Activated naive CD4-positive, alpha-beta T cell treated with anti-CD3 and anti-CD28 coated beads, Interleukin-2, amount 10 ng/mL, durations not matched to agents 7 days and 5 days (primary cell): ENCODE measurements around the gene ETFDH.
"Not testable (repeated sequence)": the region's sequence is repeated elsewhere in the genome, so short reads cannot be mapped to it uniquely, and the experiment has no call there.

Experiments
- CTCF ChIA-PET: fragments of 350-600 bp; sonication (Branson Sonifier 250); formaldehyde crosslinking; loops from one replicate; lab custom pipeline; 2021; ENCODE audit warnings: antibody characterized with exemption; lab: Charles Lee
- DNase-seq: peaks from one replicate; pipeline ENCODE4 v3.0.0-alpha.2; 2020
- H3K27ac Mint-ChIP-seq: one replicate; pipeline ENCODE4 v1.8.0; 2021; ENCODE audit warnings: mild to moderate bottlenecking, moderate library complexity, mixed read lengths
- H3K27me3 Mint-ChIP-seq: one replicate; pipeline ENCODE4 v1.8.0; 2021; ENCODE audit warnings: mild to moderate bottlenecking, mixed read lengths
- H3K36me3 Mint-ChIP-seq: one replicate; pipeline ENCODE4 v1.8.0; 2021; ENCODE audit warnings: mixed read lengths
- H3K4me1 Mint-ChIP-seq: one replicate; pipeline ENCODE4 v1.8.0; 2021; ENCODE audit warnings: mixed read lengths
- H3K4me3 Mint-ChIP-seq: one replicate; pipeline ENCODE4 v1.8.0; 2021; ENCODE audit warnings: mild to moderate bottlenecking, moderate library complexity, mixed read lengths
- H3K9me3 Mint-ChIP-seq: one replicate; pipeline ENCODE4 v1.8.0; 2021; ENCODE audit warnings: mixed read lengths

The ETFDH gene

DNA sequence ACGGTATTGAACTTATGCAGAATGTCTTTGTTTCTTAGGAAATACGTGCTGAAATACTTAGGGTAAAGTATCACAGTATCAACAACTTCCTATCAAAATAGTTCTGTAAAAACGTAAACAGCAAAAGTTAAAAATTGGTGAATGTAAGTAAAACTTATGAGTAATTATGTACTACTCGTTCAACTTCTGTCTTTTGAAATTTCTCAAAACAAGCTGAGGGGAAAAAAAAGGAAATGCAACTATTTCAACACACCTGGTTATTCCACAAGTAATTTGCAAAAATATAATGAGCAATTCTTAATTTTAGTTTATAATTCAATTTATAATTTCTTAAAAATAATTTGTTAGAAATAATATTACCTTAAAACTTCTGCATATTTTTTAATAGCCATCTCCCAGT is 42.8 kb downstream of the ETFDH start:
- Mint-ChIP-seq H3K27ac (no peak overlapping the region), H3K4me1 (peaks cover 9% of the 10 kb centered on the region), H3K36me3 (peaks cover 80% of the 10 kb centered on the region), H3K4me3 (no peak overlapping the region), H3K9me3 (no peaks in the 10 kb centered on the region), H3K27me3 (no peaks in the 10 kb centered on the region)
- DNase-seq: no peak
- CTCF ChIA-PET: no interaction called here

DNA sequence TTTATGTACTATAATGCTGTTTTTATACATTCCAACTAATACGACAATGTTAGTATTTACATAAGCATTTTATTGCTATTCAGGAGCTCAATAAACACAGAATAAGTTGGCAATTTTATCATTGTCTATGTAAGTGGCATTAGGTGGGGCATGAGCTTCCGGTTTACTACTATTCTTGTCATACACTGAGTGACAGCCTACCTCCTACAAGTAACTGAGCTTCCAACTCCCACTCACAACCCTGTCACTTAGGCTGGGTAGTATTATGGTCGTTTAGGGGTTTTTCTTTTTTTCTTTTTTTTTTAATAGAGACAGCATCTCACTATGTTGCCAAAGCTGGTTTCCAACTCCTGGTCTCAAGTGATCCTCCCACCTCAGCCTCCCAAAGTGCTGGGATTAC is 43.7 kb downstream of the ETFDH start:
- H3K27ac Mint-ChIP-seq: no peak overlapping the region

DNA sequence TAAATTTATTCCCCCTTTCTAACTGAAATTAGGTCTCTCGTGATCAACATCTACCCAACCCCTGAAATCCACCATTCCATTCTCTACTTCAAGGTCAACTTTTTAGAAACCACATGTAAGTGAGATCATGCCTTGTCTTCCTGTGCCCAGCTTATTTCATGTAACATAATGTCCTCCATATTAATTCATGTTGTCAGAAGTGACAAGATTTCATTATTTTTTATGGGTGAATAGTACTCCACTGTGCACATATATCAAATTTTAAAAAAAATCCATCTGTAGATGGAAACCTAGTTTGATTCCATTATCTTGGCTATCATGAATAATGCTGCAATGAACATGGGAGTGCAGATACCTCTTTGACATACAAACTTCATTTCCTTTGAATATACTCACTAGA is 49.6 kb downstream of the ETFDH start:
- Mint-ChIP-seq H3K36me3 (peaks cover 52% of the 10 kb centered on the region), H3K4me3 (peak overlapping the region; percentile 97), H3K9me3 (no peaks in the 10 kb centered on the region), H3K27me3 (no peaks in the 10 kb centered on the region), H3K4me1 (peaks cover 46% of the 10 kb centered on the region), H3K27ac (no peak overlapping the region)
- DNase-seq: no peak
- CTCF ChIA-PET: interaction anchor here (1.0 kb wide), 1 partner anchor 128 kb away, joined by 5 read pairs; no protein-coding TSS in a partner anchor

More for the DNA sequence above, 43.7 kb downstream of the ETFDH start:
- no peak overlapping the region for H3K4me3 Mint-ChIP-seq
- H3K4me1 Mint-ChIP-seq: peaks cover 13% of the 10 kb centered on the region
- H3K36me3 Mint-ChIP-seq: peaks cover 77% of the 10 kb centered on the region
- no peaks in the 10 kb centered on the region for H3K9me3 Mint-ChIP-seq
- H3K27me3 Mint-ChIP-seq: no peaks in the 10 kb centered on the region
- DNase-seq: no peak
- CTCF ChIA-PET: no interaction called here

DNA sequence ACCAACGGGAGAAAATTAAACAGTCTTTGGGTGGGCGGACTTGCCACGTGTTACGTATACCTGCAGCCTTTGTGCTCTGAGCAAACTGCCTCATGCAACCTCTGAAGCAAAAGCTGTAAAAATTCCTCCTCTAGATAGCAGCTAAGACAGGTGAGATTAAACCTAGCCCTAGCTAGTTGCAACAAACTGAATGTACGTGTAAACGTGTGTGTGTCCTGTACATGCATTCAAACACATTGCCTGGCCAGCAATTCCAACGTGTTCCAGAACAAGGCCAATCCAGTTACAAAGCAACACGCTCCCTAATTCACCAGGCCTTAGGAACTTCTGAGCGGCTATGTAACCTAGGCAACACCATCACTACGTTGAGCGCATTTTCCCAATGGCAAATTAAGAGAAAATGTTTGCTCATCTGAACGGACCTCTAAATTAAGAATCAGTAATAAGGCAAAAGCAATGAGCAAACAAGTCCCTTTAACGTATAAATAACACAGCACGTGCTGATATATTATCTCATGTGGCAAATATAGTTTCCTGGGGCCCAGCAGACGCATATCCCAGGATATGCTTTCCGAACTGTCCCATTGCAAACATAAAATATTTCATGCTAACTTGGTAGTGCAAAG is 50.3 kb downstream of the ETFDH start:
- DNase-seq: peak; percentile 21
- Mint-ChIP-seq H3K36me3 (peaks cover 47% of the 10 kb centered on the region), H3K4me3 (peak overlapping the region; percentile 97), H3K9me3 (no peaks in the 10 kb centered on the region), H3K4me1 (peaks cover 46% of the 10 kb centered on the region), H3K27ac (peak overlapping the region; percentile 98), H3K27me3 (no peaks in the 10 kb centered on the region)
- CTCF ChIA-PET: interaction anchor here (1.0 kb wide), 1 partner anchor 128 kb away, joined by 5 read pairs; no protein-coding TSS in a partner anchor

DNA sequence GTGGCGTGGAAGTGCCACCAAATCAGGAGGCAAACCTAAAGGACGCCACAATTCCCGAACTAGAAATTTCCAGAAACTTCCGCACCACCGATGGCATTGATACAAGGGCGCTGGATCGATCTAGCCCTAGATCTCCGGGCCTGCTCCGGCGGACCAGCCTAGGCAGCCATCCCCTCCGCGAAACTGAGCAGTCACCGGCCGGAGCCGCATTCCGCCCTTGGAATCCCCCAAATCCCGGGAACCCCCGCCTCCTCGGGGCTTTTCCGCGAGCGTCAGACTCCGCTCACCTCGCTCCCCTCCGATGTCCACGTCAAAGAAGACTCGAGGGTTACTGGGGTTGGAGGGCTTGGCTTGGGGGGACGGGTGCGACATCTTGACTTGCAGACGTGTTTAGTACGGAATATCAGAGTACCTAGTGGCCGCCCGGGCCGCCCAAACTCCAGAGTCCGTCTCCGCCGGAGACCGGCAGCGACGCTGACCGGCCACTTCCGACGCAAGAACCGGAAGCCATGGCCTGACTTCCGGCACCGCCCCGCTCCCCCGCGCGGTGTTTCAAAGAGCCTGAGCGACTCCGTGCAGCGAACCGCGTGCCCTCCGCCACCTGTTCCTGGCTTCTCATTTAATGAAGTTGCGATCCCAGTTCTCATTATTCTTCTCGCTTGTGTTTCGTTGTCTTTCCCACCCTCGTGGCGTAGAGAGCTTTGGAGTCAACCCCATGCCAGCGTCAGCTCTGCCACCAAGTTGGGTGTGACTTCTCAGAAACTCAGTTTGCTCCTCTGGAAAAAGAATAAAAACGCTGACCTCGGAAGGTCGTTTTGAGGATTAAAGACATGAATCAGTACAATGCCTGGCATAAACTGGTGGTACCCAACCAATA is 51.1 kb downstream of the ETFDH start, which contains the start of gene PPID:
TSS of gene PPID (minus strand) at position 480 of the 877 bp plus-strand sequence. CDS start at position 372, 108 bp downstream.
- CTCF ChIA-PET: interaction anchor here (1.0 to 1.9 kb wide), 3 partner anchors 122 to 129 kb away, joined by 4 to 10 read pairs (median 5); no protein-coding TSS in a partner anchor

DNA sequence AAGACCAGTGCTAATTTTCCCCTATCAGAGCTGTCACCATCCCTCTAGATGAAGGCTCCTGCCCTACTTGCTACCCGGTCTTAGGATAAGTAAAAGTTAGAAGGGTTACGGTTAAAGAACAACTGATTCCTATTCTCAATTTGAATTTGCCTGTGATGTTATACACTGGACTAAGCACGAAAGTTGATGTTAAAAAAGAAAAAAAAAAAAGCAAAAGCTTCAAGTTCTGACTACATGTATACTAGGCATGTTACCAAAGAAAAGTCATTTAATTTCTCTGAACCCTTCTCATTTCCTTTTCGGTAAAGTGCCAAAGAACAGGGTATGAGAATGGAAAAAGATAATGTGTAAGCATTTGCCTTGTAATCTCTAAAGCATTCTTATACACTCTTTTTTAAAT is 52.5 kb downstream of the ETFDH start:
- Mint-ChIP-seq H3K4me1 (peaks cover 52% of the 10 kb centered on the region), H3K4me3 (peak overlapping the region; percentile 54)
- DNase-seq: no peak

More for the DNA sequence above, 51.1 kb downstream of the ETFDH start, which contains the start of gene PPID:
- Mint-ChIP-seq H3K36me3 (peaks cover 39% of the 10 kb centered on the region), H3K27me3 (no peaks in the 10 kb centered on the region), H3K27ac (peak within 1 kb of the TSS; percentile 98), H3K9me3 (no peaks in the 10 kb centered on the region), H3K4me1 (peaks cover 46% of the 10 kb centered on the region), H3K4me3 (peak within 1 kb of the TSS; percentile 97)
- peak; percentile 88 for DNase-seq

DNA sequence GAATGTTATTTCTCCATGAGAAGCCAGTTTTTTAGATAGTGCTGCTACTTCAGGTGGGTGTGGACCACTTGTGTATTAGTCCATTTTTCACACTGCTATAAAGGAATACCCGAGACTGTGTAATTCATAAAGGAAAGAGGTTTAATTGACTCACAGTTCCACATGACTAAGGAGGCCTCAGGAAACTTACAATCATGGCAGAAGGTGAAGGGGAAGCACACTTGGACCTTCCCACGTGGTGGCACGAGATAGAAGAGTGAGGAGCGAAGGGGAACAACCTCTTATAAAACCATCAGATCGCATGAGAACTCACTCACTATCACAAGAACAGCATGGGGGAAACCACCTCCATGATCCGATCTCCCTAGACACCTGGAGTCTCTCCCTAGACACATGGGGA is 54.5 kb downstream of the ETFDH start:
- CTCF ChIA-PET: interaction anchor here (1.8 to 2.4 kb wide), 2 partner anchors 42 to 125 kb away, joined by 5 to 8 read pairs; partner anchors contain the start of gene FNIP2
- peaks cover 9% of the 10 kb centered on the region for H3K36me3 Mint-ChIP-seq
- peaks cover 12% of the 10 kb centered on the region for H3K27me3 Mint-ChIP-seq
- no peak for DNase-seq
- peaks cover 40% of the 10 kb centered on the region for H3K4me1 Mint-ChIP-seq
- H3K4me3 Mint-ChIP-seq: no peak overlapping the region
- H3K27ac Mint-ChIP-seq: no peak overlapping the region
- H3K9me3 Mint-ChIP-seq: no peaks in the 10 kb centered on the region

More for the DNA sequence above, 52.5 kb downstream of the ETFDH start:
- H3K27me3 Mint-ChIP-seq: peaks cover 6% of the 10 kb centered on the region
- no peaks in the 10 kb centered on the region for H3K9me3 Mint-ChIP-seq
- H3K36me3 Mint-ChIP-seq: peaks cover 25% of the 10 kb centered on the region
- CTCF ChIA-PET: interaction anchor here (1.0 to 1.9 kb wide), 4 partner anchors 121 to 494 kb away, joined by 3 to 10 read pairs (median 4); no protein-coding TSS in a partner anchor
- H3K27ac Mint-ChIP-seq: peak overlapping the region; percentile 98

DNA sequence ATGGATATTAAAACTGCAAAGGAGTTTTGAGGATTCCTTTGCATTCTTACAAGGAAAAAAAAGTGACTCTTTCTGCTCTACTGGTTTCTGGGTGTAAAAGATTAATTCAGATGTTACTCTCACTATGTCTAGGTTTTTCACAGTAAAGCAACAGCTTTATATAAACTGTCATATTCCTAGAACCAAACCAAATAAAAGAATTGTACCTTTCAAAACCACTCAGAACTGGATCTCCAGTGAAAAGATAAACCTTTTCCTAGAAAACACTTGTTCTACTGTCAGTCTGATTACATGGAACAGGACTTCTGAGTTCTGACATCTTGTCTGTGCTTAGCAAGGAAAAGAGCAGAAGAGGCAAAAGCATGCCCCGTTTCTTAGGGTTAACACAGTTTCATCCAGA is 56.1 kb downstream of the ETFDH start:
- CTCF ChIA-PET: interaction anchor here (1.0 to 2.4 kb wide), 3 partner anchors 40 to 123 kb away, joined by 3 to 8 read pairs (median 5); partner anchors contain the start of gene FNIP2
- no peaks in the 10 kb centered on the region for H3K9me3 Mint-ChIP-seq
- no peak overlapping the region for H3K4me3 Mint-ChIP-seq
- peaks cover 31% of the 10 kb centered on the region for H3K4me1 Mint-ChIP-seq
- peaks cover 22% of the 10 kb centered on the region for H3K27me3 Mint-ChIP-seq
- H3K36me3 Mint-ChIP-seq: no peaks in the 10 kb centered on the region
- DNase-seq: no peak
- no peak overlapping the region for H3K27ac Mint-ChIP-seq

DNA sequence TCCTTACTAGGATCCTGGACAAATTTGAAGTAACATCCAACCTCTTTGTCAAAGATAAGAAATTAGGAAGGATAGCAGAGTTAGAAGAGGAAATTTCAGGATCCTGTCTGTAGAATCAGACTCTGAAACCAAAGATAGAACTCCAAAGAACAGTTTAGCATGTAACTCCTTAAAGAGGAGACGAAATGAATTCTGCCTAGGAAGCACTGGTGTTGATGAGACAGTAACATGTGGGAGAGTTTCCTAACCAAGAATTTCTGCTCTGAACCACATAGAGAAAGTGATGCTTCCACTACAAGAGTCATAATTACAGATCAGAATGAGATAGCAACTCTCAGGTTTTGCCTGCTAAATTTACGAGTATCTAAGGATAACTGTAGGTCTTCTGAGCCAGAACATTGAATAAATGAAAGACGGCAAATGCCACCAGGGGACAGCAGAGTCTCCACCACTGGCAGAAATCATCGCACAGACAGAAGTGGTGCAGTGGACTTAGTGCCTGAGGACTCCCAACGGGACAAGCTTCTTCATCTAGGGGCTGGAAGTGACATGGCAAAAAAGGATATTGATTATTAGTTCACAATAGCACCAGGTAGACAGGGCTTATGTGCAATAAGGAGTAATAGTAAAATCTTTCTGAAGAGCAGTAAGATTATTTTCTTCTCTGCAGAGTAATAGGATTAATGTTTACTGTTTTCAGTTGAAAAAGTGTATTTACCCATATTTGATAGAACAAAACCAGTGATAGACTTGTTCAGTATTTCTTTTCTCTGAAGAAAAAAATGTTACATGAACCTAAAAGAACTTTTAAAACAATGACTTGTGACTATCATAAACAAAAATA is 57.8 kb downstream of the ETFDH start:
- Mint-ChIP-seq H3K9me3 (no peaks in the 10 kb centered on the region), H3K4me1 (peaks cover 16% of the 10 kb centered on the region), H3K27me3 (peaks cover 23% of the 10 kb centered on the region), H3K27ac (no peak overlapping the region), H3K36me3 (no peaks in the 10 kb centered on the region), H3K4me3 (no peak overlapping the region)
- CTCF ChIA-PET: interaction anchor here (0.6 to 2.0 kb wide), 4 partner anchors 31 to 131 kb away, joined by 3 to 19 read pairs (median 4); no protein-coding TSS in a partner anchor
- peak; percentile 66 for DNase-seq

DNA sequence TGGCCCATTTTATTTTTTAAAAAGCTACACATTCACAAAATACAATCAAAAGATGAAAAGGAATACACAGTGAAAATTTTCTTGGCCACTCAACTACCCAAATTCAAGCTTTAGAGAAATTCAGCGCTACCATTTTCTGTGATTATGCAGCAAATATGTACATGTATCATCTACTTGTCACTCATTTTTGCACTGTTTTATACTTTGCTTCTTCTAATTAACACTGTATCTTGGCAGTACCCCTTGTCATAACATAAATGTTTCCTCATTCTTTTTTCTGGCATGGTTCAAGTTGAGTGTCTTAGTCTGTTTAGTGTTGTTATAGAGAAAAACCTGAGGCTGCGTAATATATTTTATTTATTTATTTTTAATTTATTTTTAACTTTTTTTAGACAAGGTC is 66.8 kb downstream of the ETFDH start:
- no peak overlapping the region for H3K27ac Mint-ChIP-seq
- no peak for DNase-seq
- CTCF ChIA-PET: interaction anchor here (0.9 kb wide), 1 partner anchor 15 kb away, joined by 3 read pairs; no protein-coding TSS in a partner anchor
- H3K36me3 Mint-ChIP-seq: no peaks in the 10 kb centered on the region
- no peaks in the 10 kb centered on the region for H3K9me3 Mint-ChIP-seq
- no peak overlapping the region for H3K4me3 Mint-ChIP-seq
- peaks cover 8% of the 10 kb centered on the region for H3K27me3 Mint-ChIP-seq
- H3K4me1 Mint-ChIP-seq: no peaks in the 10 kb centered on the region

DNA sequence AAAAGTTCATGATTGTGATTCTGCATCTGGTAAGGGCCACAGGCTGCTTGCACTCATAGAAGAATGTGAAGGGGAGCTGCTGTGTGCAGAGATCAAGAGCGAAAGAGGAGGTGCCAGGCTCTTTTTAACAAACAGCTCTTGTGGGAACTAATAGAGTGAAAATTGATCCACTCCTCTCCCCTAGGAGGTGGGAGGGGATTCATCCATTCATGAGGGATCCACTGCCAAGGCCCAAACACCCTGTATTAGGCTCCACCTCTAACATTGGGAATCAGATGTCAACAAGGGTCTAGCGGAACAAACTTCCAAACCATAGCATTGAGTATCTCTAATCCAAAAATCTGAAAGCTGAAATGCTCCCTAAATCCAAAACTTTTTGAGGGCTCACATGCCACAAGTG is 67.5 kb downstream of the ETFDH start:
- Mint-ChIP-seq H3K4me3 (no peak overlapping the region), H3K27me3 (peaks cover 8% of the 10 kb centered on the region), H3K4me1 (no peaks in the 10 kb centered on the region), H3K27ac (no peak overlapping the region), H3K9me3 (no peaks in the 10 kb centered on the region), H3K36me3 (no peaks in the 10 kb centered on the region)
- CTCF ChIA-PET: no interaction called here
- no peak for DNase-seq

DNA sequence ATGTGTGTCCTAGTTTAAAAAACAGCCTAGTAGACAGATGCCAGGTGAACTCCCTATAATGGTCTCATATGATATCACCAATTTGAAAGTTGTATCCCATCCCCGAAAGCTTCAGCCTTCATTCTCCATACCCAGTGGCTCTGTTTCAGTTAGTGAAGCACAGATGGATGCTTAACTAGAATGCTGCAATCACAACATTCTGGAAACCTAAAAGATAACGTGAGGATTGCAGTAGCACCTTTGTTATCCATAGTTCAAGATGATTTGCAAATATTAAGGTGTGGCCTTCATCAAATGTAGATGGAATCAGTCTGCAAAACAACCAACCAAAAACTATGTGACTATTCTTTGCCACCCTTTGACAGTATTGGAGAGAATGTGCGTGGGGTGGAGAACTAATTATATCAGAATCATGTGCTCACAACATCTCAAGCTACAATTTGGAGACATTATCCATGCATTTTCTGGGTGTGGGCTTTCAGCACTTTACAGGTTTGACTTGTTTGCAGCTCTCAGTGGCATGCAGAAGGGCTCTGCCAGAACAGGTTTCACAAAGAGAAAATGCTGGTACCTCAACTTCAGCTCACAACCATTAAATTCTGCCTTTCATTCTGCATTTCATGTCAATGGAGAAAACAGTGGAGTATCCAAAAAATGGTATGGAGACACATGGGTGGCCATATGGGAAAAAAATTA is 69.4 kb downstream of the ETFDH start:
- Mint-ChIP-seq H3K27ac (no peak overlapping the region), H3K4me3 (no peak overlapping the region), H3K9me3 (no peaks in the 10 kb centered on the region), H3K36me3 (no peaks in the 10 kb centered on the region), H3K27me3 (peaks cover 5% of the 10 kb centered on the region), H3K4me1 (no peaks in the 10 kb centered on the region)
- CTCF ChIA-PET: no interaction called here
- DNase-seq: no peak

DNA sequence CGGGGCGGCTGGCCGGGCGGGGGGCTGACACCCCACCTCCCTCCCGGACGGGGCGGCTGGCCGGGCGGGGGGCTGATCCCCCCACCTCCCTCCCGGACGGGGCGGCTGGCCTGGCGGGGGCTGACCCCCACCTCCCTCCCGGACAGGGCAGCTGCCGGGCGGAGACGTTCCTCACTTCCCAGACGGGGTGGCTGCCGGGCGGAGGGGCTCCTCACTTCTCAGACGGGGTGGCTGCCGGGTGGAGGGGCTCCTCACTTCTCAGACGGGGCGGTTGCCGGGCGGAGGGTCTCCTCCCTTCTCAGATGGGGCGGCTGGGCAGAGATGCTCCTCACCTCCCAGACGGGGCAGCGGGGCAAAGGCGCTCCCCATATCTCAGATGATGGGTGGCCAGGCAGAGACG is 74.4 kb downstream of the ETFDH start:
- H3K27ac Mint-ChIP-seq, DNase-seq, H3K4me1 Mint-ChIP-seq, H3K27me3 Mint-ChIP-seq, H3K36me3 Mint-ChIP-seq, CTCF ChIA-PET, H3K9me3 Mint-ChIP-seq, H3K4me3 Mint-ChIP-seq: not testable (repeated sequence)
